NCI-H187 treated with DMSO at 0.1 percent for 48 hours (cell line): ENCODE data around the gene HECTD2.
"Not testable (repeated sequence)": the region's sequence is repeated elsewhere in the genome, so short reads cannot be mapped to it uniquely, and the experiment has no call there.

Source experiments
- DNase-seq: peaks from one replicate; lab custom pipeline; 2025; lab: John Stamatoyannopoulos, UW

HECTD2 gene

GRCh38 chr10:91411621-91412020 is 1.5 kb downstream of the HECTD2 start:
- no peak for DNase-seq

GRCh38 chr10:91412354-91413087 is 2.4 kb downstream of the HECTD2 start:
- no peak for DNase-seq

GRCh38 chr10:91415816-91416215 is 5.7 kb downstream of the HECTD2 start:
- no peak for DNase-seq

GRCh38 chr10:91416339-91416855 is 6.3 kb downstream of the HECTD2 start:
- DNase-seq = no peak

GRCh38 chr10:91418416-91418815 is 8.3 kb downstream of the HECTD2 start:
- DNase-seq = no peak

- DNase-seq = no peak
Observed at GRCh38 chr10:91420868-91421267, 10.7 kb downstream of the HECTD2 start.

- no peak for DNase-seq
Observed at GRCh38 chr10:91422915-91423314, 12.8 kb downstream of the HECTD2 start.

GRCh38 chr10:91424016-91424415 is 13.9 kb downstream of the HECTD2 start:
- no peak for DNase-seq

- no peak for DNase-seq
Observed at GRCh38 chr10:91432175-91432574, 22.0 kb downstream of the HECTD2 start.

- DNase-seq = no peak
Observed at GRCh38 chr10:91433620-91434019, 23.5 kb downstream of the HECTD2 start.

- DNase-seq = no peak
Observed at GRCh38 chr10:91434041-91434440, 23.9 kb downstream of the HECTD2 start.

- no peak for DNase-seq
Observed at GRCh38 chr10:91435241-91435640, 25.1 kb downstream of the HECTD2 start.

- DNase-seq = not testable (repeated sequence)
Observed at GRCh38 chr10:91438228-91438627, 28.1 kb downstream of the HECTD2 start.

GRCh38 chr10:91444211-91445182 is 34.4 kb downstream of the HECTD2 start:
- no peak for DNase-seq

- no peak for DNase-seq
Observed at GRCh38 chr10:91452063-91452462, 41.9 kb downstream of the HECTD2 start.

GRCh38 chr10:91453535-91453934 is 43.4 kb downstream of the HECTD2 start:
- no peak for DNase-seq

- not testable (repeated sequence) for DNase-seq
Observed at GRCh38 chr10:91455135-91455534, 45.0 kb downstream of the HECTD2 start.

- no peak for DNase-seq
Observed at GRCh38 chr10:91460681-91461080, 50.5 kb downstream of the HECTD2 start.

- no peak for DNase-seq
Observed at GRCh38 chr10:91462423-91462822, 52.3 kb downstream of the HECTD2 start.

GRCh38 chr10:91464500-91464899 is 54.4 kb downstream of the HECTD2 start:
- no peak for DNase-seq

- DNase-seq = no peak
Observed at GRCh38 chr10:91465261-91465660, 55.1 kb downstream of the HECTD2 start.

- no peak for DNase-seq
Observed at GRCh38 chr10:91467114-91467513, 57.0 kb downstream of the HECTD2 start.

- no peak for DNase-seq
Observed at GRCh38 chr10:91471602-91472001, 61.5 kb downstream of the HECTD2 start.
